C1 segment of cervical spinal cord (tissue), 14 donors: ENCODE measurements around the gene TANC1.
A peak's percentile ranks its signal among the peaks of the same experiment; 100 is the strongest.

Experiments used
- DNase-seq, 14 donors: peaks; one replicate each; lab custom pipeline; 2025; lab: John Stamatoyannopoulos, UW

Gene TANC1

GRCh38 chr2:158968396-158969161 is at the start of gene TANC1:
Gene TANC1, plus strand, starts transcription at chr2:158968640. Its CDS starts 97,271 bp downstream, at chr2:159065911.
- DNase-seq = peak; percentile 31 to 94 (median 86)

GRCh38 chr2:158921599-158922408 is 46.6 kb upstream of the TANC1 start:
- no peak for DNase-seq

- DNase-seq = no peak
Measured at GRCh38 chr2:158922601-158923000, 45.8 kb upstream of the TANC1 start.

- DNase-seq = no peak
Measured at GRCh38 chr2:158923180-158923594, 45.3 kb upstream of the TANC1 start.

- DNase-seq = no peak
Measured at GRCh38 chr2:158923641-158924040, 44.8 kb upstream of the TANC1 start.

DNA sequence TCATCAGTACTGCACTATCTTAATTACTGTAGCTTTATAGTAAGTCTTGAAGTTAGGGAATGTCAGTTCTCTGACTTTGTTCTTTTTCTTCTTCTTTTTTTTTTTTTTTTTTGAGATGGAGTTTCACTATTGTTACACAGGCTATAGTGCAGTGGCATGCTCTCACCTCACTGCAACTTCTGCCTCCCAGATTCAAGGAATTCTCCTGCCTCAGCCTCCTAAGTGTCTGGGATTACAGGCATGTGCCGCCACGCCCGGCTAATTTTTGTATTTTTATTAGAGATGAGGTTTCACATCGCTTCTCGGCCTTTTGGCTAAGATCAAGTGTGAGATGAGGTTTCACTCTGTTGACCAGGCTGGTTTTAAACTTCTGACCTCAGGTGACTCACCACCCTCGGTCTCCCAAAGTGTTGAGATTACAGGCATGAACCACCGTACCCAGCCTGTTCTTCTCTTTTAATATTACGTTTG is 41.9 kb upstream of the TANC1 start:
- no peak for DNase-seq

GRCh38 chr2:158928515-158928914 is 39.9 kb upstream of the TANC1 start:
- no peak for DNase-seq

DNA sequence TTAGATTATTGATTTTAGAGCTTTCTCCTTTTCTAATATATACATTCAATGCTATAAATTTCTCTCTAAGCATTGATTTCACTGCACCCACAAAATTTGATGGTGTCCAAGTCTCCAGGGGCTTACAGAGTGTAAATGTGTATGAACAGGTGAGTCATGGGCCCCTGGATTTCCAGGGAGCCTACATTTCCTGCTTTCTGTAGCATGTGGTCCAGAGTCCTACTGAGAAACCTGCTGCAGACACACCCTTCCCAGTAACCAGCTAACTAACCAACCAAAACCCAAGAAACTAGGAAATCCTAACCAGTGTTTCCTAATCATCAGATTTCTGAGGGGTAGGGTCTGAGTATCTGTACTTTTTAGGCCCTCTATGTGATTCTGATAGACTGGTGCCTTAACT is 39.5 kb upstream of the TANC1 start:
- DNase-seq = no peak

DNA sequence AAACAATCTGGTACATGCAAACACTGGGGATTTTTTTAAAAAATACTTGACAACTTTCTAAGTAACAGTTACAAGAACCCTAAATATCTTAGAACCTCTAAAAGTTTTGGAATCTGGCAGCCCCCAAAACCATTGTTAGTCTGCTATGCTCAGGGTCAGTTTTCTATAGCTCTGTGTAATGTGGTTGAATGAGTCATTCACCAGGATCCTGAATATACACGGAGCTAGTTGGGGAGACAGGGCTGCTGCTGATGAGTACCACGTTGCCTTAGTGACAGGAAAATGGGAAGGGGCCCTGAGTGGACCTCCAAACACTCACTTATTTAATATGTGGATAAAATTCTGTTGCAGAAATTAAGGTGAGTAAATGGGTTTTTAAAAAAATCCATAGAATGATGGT is 36.9 kb upstream of the TANC1 start:
- no peak for DNase-seq

DNA sequence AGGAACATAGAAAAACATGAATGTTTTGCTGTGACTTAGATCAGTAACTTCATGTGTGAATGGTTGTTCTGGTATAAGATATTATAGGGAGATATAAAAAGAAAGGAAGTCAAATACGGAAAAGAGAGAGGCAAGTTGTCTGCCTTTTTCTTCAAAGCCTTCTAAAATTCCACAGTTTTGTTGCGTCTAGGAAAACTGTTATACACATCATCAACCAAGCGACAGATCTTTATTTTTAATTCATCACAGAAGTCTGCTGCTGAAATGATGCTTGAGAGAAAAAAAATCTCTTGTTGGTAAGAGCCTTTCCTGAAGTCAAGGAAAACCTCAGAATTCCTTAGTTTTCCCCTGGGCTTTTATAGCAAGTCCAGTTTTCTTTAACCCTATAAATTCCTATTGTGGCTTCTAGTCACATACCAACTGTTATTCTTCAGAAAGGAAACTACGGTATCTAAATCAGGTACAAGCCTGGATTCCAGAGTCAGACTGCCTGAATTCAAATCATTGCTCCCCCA is 36.3 kb upstream of the TANC1 start:
- DNase-seq = no peak

DNA sequence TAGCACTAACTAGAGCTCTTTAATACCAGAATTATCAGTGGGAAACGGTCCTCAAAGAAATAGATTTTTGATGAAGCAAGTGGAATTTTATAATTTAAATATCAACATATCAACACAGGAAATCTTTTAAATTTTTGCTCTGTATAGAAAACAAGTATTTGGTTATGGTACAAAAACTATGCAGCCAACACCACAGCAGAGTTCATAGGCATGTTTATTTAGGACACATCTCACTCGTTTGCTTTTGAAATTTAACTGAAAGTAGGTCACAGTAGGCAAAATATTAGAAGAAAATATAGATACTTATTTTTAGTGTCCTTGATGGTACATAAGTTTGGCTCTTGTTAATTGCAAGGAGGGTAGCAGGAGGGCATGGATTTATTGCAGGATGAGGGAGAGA is 34.3 kb upstream of the TANC1 start:
- DNase-seq = no peak

GRCh38 chr2:158935617-158936016 is 32.8 kb upstream of the TANC1 start:
- no peak for DNase-seq

- no peak for DNase-seq
Measured at GRCh38 chr2:158936978-158937377, 31.5 kb upstream of the TANC1 start.

DNA sequence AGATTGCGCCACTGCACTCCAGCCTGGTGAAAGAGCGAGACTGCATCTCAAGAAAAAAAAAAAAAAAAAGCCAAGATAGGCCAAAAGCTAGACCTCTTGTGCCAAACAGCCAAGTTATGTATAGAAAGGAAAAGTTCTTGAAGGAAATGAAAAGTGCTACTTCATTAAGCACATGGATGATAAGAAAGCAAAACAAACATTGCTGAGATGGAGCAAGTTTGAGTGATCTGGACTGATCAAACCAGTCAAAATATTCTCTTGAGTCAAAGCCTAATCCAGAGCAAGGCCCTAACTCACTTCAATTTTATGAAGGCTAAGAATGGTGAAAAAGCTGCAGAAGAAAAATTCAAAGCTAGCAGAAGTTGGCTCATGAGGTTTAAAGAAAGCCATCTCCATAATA is 28.1 kb upstream of the TANC1 start:
- no peak for DNase-seq

GRCh38 chr2:158943973-158944372 is 24.5 kb upstream of the TANC1 start:
- no peak for DNase-seq

DNA sequence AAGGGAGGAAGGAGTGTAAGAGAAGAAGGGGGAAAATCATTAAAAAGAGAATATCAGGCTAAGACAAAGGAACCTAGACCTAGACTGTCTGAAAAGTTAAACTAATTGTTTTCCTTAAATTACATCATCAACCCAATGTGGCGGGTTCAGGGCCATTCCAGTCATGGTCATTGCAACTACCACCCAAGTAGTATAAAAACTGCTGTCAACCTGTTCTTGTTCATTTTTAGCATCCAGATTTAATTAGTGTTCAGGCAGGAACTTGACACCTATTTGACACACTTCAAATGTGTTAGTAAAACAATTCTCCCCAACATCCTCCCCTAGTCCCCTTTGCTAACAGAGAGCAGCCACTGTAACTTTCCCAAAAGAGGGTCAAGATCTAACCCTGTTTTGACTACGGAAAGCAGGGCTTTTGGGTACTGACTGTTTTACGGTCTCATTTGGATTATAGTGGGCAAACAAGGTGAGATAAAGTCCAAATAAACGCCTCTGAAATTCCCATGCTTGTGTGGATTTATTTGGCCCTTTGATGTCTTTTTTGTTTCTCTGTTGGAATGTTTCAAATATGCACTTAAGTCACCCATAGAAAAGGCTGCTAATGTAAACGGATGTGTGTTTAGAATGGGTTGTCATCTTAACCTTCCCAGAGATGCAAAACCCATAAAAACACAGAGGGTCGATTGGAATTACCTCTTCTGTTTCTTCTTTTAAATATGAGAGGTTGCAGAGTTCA is 19.3 kb upstream of the TANC1 start:
- no peak for DNase-seq

GRCh38 chr2:158953454-158953853 is 15.0 kb upstream of the TANC1 start:
- DNase-seq = no peak

GRCh38 chr2:158953926-158954763 is 14.3 kb upstream of the TANC1 start:
- DNase-seq = peak in 2 of 14 donors; percentile 3 to 16

GRCh38 chr2:158955842-158956365 is 12.5 kb upstream of the TANC1 start:
- peak in 1 of 14 donors; percentile 2 for DNase-seq

DNA sequence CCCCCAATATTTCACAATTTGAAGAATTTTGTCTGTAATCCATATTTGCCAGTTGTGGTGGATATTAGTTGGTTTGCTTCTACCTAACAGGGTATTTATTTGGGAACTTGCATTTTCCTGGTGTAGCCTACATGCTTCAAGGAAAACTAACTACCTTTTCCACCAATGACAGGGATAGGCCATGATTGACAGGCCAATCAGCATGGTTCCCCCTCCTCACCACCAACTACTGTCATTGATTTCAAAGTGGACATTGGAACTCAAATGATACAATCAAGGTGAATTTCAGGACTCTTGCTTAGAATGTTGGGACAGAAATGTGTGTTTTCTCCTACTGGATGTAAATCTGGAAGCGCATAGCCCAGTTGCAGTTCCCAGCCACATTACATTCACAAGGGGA is 10.1 kb upstream of the TANC1 start:
- no peak for DNase-seq

- no peak for DNase-seq
Measured at GRCh38 chr2:158960193-158960592, 8.2 kb upstream of the TANC1 start.
